Smooth muscle cell (in vitro differentiated cells): ENCODE results near the gene DISP2. TPM values are rescaled to one million over a fixed set of nuclear protein-coding genes. Genes with fewer than 3 reads are reported as not detected.

Experiments used
- DNase-seq: peaks from one replicate; lab custom pipeline; 2025; ENCODE audit not compliant: unreplicated experiment; lab: John Stamatoyannopoulos, UW
- H2AFZ ChIP-seq: fragments of 200-600 bp; sonication (generic); 2 replicates; pipeline ENCODE4 v1.6.0; 2016; ENCODE audit warnings: antibody characterized with exemption, low read depth, mild to moderate bottlenecking
- H3F3A ChIP-seq: fragments of 200-600 bp; sonication (generic); 2 replicates; pipeline ENCODE4 v1.6.0; 2017; ENCODE audit warnings: antibody characterized with exemption, low read depth
- H3K27ac ChIP-seq: fragments of 200-600 bp; sonication (generic); 2 replicates; pipeline ENCODE4 v1.5.1; 2016; ENCODE audit warnings: low read depth, mild to moderate bottlenecking
- H3K27me3 ChIP-seq: fragments of 200-600 bp; sonication (generic); 2 replicates; pipeline ENCODE4 v1.6.1; 2016; ENCODE audit warnings: low read depth, mild to moderate bottlenecking
- H3K36me3 ChIP-seq: fragments of 200-600 bp; sonication (generic); 2 replicates; pipeline ENCODE4 v1.5.1; 2016; ENCODE audit warnings: low read depth
- H3K4me1 ChIP-seq: fragments of 200-600 bp; sonication (generic); 2 replicates; pipeline ENCODE4 v1.5.1; 2016; ENCODE audit warnings: low read depth
- H3K4me2 ChIP-seq: fragments of 200-600 bp; sonication (generic); 2 replicates; pipeline ENCODE4 v1.6.0; 2016; ENCODE audit warnings: mild to moderate bottlenecking
- H3K4me3 ChIP-seq: fragments of 200-600 bp; sonication (generic); 2 replicates; pipeline ENCODE4 v1.5.1; 2016; ENCODE audit warnings: mild to moderate bottlenecking
- H3K79me2 ChIP-seq: fragments of 200-600 bp; sonication (generic); 2 replicates; pipeline ENCODE4 v1.6.0; 2016; ENCODE audit warnings: low read depth, mild to moderate bottlenecking
- H3K9ac ChIP-seq: fragments of 200-600 bp; sonication (generic); 2 replicates; pipeline ENCODE4 v1.6.0; 2016; ENCODE audit warnings: low read depth
- H3K9me3 ChIP-seq: fragments of 200-600 bp; sonication (generic); replicated peaks from 2 replicates; pipeline ENCODE4 v1.5.1; 2016; ENCODE audit warnings: low read depth
- H4K20me1 ChIP-seq: fragments of 200-600 bp; sonication (generic); 2 replicates; pipeline ENCODE4 v1.6.0; 2016; ENCODE audit warnings: low read depth
- CTCF ChIP-seq: fragments of 200-600 bp; sonication (generic); IDR thresholded peaks from 2 replicates; pipeline ENCODE4 v1.5.1; 2017; ENCODE audit warnings: borderline replicate concordance, mild to moderate bottlenecking, antibody characterized with exemption; ENCODE audit not compliant: insufficient read depth, poor library complexity, severe bottlenecking
- WGBS: methylation state at CpG from one replicate; pipeline ENCODE4 v1.1.7; 2016; ENCODE audit warnings: low lambda C conversion rate; 5-methylcytosine and 5-hydroxymethylcytosine counted together
- polyA plus RNA-seq: library from polyadenylated mRNA; unstranded; fragments of >200 nt; fragmentation: Nextera tagmentation; extraction: Ambion mirVana; gene quantifications from 2 replicates; pipeline ENCODE4 v1.2.1, GENCODE V29; 2016
- total RNA-seq: library from RNA; depleted of rRNA; stranded (reverse); fragments of >200 nt; gene quantifications from 2 replicates; pipeline ENCODE4 v1.2.3, GENCODE V29; 2014

The DISP2 gene
- total and polyA plus RNA-seq, 2 experiments from 2014 or later, result 0.46 to 0.58 TPM

- DNase-seq, result peak; percentile 81
- no peaks in the 10 kb centered on the region for H3K36me3 ChIP-seq
- no peak within 1 kb of the TSS for H3K27ac ChIP-seq
- H3K9me3 ChIP-seq, result no peaks in the 10 kb centered on the region
- no peaks in the 10 kb centered on the region for H3K27me3 ChIP-seq
- peaks cover 12% of the 10 kb centered on the region for H3K79me2 ChIP-seq
- H3F3A ChIP-seq, result no peaks in the 10 kb centered on the region
- 1% methylated on average over 53 of the region's 54 CpGs for WGBS
- no peak for TF ChIP-seq CTCF
- H3K4me1 ChIP-seq, result peaks cover 16% of the 10 kb centered on the region
- H2AFZ ChIP-seq, result peak within 1 kb of the TSS; percentile 79
- no peaks in the 10 kb centered on the region for H4K20me1 ChIP-seq
- peak within 1 kb of the TSS; percentile 65 for H3K4me3 ChIP-seq
- peak within 1 kb of the TSS; percentile 84 for H3K4me2 ChIP-seq
- peak within 1 kb of the TSS; percentile 57 for H3K9ac ChIP-seq
These were observed 47.7 kb downstream of the DISP2 start, which contains the start of gene IVD for GRCh38 chr15:40405501-40406381. TSS of gene IVD (plus strand) at chr15:40405795. CDS start at chr15:40405828, 33 bp downstream.

- H2AFZ ChIP-seq, result no peak overlapping the region
- H3K4me3 ChIP-seq, result no peak overlapping the region
- no peak overlapping the region for H3K27ac ChIP-seq
- no peaks in the 10 kb centered on the region for H4K20me1 ChIP-seq
- peaks cover 12% of the 10 kb centered on the region for H3K79me2 ChIP-seq
- 95% methylated on average over 8 of the region's 8 CpGs for WGBS
- no peak for DNase-seq
- H3K36me3 ChIP-seq, result no peaks in the 10 kb centered on the region
- no peaks in the 10 kb centered on the region for H3F3A ChIP-seq
- H3K4me1 ChIP-seq, result peaks cover 16% of the 10 kb centered on the region
- no peak overlapping the region for H3K9ac ChIP-seq
- no peak overlapping the region for H3K4me2 ChIP-seq
- H3K27me3 ChIP-seq, result no peaks in the 10 kb centered on the region
- no peak for TF ChIP-seq CTCF
- H3K9me3 ChIP-seq, result no peaks in the 10 kb centered on the region
These were observed 49.4 kb downstream of the DISP2 start for GRCh38 chr15:40407330-40407990.

GRCh38 chr15:40409366-40409765 lies 51.3 kb downstream of the DISP2 start:
- H3K4me2 ChIP-seq, result no peak overlapping the region
- no peaks in the 10 kb centered on the region for H3K27me3 ChIP-seq
- no peak overlapping the region for H3K9ac ChIP-seq
- H2AFZ ChIP-seq, result no peak overlapping the region
- H3K4me1 ChIP-seq, result peaks cover 16% of the 10 kb centered on the region
- no peak for DNase-seq
- H3K9me3 ChIP-seq, result no peaks in the 10 kb centered on the region
- no peak for TF ChIP-seq CTCF
- no peaks in the 10 kb centered on the region for H4K20me1 ChIP-seq
- H3K4me3 ChIP-seq, result no peak overlapping the region
- H3F3A ChIP-seq, result no peaks in the 10 kb centered on the region
- WGBS, result 96% methylated on average over 3 of the region's 3 CpGs
- peaks cover 4% of the 10 kb centered on the region for H3K36me3 ChIP-seq
- no peak overlapping the region for H3K27ac ChIP-seq
- peaks cover 12% of the 10 kb centered on the region for H3K79me2 ChIP-seq
